Measurements from ENCODE around the gene TRIM60.
"Not testable (repeated sequence)": the region's sequence is repeated elsewhere in the genome, so short reads cannot be mapped to it uniquely, and the experiment has no call there.

TRIM60 gene

GRCh38 chr4:165055601-165056000, 23.8 kb downstream of the TRIM60 start:
- DNase-seq, result no peak

GRCh38 chr4:165058666-165059065, 26.9 kb downstream of the TRIM60 start:
- no peak for DNase-seq

- DNase-seq, result no peak
Measured at GRCh38 chr4:165059386-165059785, 27.6 kb downstream of the TRIM60 start.

GRCh38 chr4:165060938-165061337, 29.1 kb downstream of the TRIM60 start:
- DNase-seq, result no peak

- DNase-seq, result no peak
Measured at GRCh38 chr4:165070560-165070959, 38.8 kb downstream of the TRIM60 start.

GRCh38 chr4:165073346-165073745, 41.5 kb downstream of the TRIM60 start:
- DNase-seq, result not testable (repeated sequence)

- DNase-seq, result no peak
Measured at GRCh38 chr4:165077034-165077578, 45.3 kb downstream of the TRIM60 start.

- DNase-seq, result no peak
Measured at GRCh38 chr4:165079476-165079875, 47.7 kb downstream of the TRIM60 start.

- DNase-seq, result not testable (repeated sequence)
Measured at GRCh38 chr4:165084787-165085186, 53.0 kb downstream of the TRIM60 start.

GRCh38 chr4:165085946-165086345, 54.1 kb downstream of the TRIM60 start:
- DNase-seq, result no peak

GRCh38 chr4:165088366-165088765, 56.6 kb downstream of the TRIM60 start:
- DNase-seq, result no peak

Data from NCI-H2171 (cell line).